ENCODE results near the gene DENND6B.

- TF ChIP-seq POLR2A (IDR thresholded peaks at IDR 0.05): no peak
- no peak for TF ChIP-seq CTCF (IDR thresholded peaks at IDR 0.05)
These were observed 8.5 kb downstream of the DENND6B start for GRCh38 chr22:50318356-50318697.
